T-helper 17 cell (primary cell): Measurements from ENCODE around the gene RAVER1. TPM values are rescaled to one million over a fixed set of nuclear protein-coding genes. Genes with fewer than 3 reads are reported as not detected.
A peak's percentile ranks its signal among the peaks of the same experiment; 100 is the strongest.
"Not testable (repeated sequence)": the region's sequence is repeated elsewhere in the genome, so short reads cannot be mapped to it uniquely, and the experiment has no call there.

Source experiments
- ATAC-seq: fragments of 150-1000 bp; cut with Tn5 transposase; 2 replicates; pipeline ENCODE4 v1.10.0; 2021; ENCODE audit warnings: mild to moderate bottlenecking, moderate library complexity
- DNase-seq, 3 donors: peaks; one replicate each; pipeline versions ENCODE4 v3.0.0 to v3.0.0-alpha.2; 2020 to 2021
- H3K9me3 ChIP-seq: one replicate; pipeline ENCODE4 v1.7.0; 2013; ENCODE audit warnings: low read length, mild to moderate bottlenecking; ENCODE audit not compliant: control insufficient read depth, poor library complexity, severe bottlenecking
- H3K27ac Mint-ChIP-seq: one replicate; pipeline ENCODE4 v1.8.0; 2022; ENCODE audit warnings: mild to moderate bottlenecking, moderate library complexity, mixed read lengths
- H3K27me3 Mint-ChIP-seq: one replicate; pipeline ENCODE4 v1.8.0; 2022; ENCODE audit warnings: mixed read lengths
- H3K36me3 Mint-ChIP-seq: one replicate; pipeline ENCODE4 v1.8.0; 2022; ENCODE audit warnings: low read depth, mixed read lengths
- H3K4me1 Mint-ChIP-seq: one replicate; pipeline ENCODE4 v1.8.0; 2022; ENCODE audit warnings: mild to moderate bottlenecking, mixed read lengths
- H3K4me3 Mint-ChIP-seq: one replicate; pipeline ENCODE4 v1.8.0; 2022; ENCODE audit warnings: mild to moderate bottlenecking, moderate library complexity, mixed read lengths
- total RNA-seq, 4 donors: library from RNA in 2 of 4; stranded (reverse) in 2 of 4; gene quantifications; one replicate each; pipeline ENCODE4 v1.2.3 and lab custom pipeline; 2022 to 2026

The RAVER1 gene
- total RNA-seq (10 to 100 TPM; 40.2 to 49.8 TPM), total RNA-seq (lab: John Stamatoyannopoulos, UW) (18.9 to 50.7 reads per million in 2 donors)

DNA sequence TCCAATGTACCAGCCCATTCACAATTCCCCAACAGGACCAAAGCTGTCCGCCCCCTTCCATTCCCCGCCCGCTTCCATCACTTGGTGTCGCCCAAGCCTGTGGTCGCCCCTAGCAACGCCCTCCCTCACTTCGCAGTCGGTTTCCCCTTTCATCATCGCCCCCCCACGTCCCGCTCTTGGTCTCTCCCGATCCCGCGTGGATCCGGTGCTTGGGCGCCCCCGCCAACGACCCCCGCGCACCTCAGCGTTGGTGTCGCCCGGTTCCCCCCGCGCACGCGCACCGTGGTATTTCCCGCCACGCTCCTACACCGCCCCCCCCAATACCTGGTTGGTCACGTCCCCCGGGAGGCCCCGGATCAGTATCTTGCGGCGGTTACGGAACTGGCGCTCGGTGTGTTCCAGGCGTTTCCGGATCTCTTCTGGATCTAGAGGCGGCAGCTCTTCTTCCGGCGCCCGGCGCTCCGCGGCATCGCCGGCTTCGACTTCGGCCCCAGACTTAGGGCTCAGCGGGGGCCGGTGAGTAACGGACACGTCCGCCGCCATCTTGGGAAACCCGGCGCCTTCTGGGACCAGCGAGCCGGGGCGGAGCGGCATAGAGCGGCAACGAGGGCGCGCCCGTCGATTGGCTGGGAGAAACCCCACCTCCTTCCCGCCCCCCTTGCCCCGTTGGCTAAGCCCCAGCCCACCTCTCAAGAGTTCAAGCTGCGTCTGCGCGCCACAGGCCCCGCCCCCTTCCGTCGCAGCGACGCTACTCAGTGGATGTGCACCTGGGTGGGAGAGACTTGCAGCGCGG is at the start of gene RAVER1:
RAVER1 (minus strand) TSS at position 565 of the 793 bp plus-strand sequence; CDS start at position 543, 22 bp downstream.
- peaks cover 18% of the 10 kb centered on the region for H3K4me1 Mint-ChIP-seq
- peak within 1 kb of the TSS; percentile 81 for H3K27ac Mint-ChIP-seq
- H3K36me3 Mint-ChIP-seq: no peaks in the 10 kb centered on the region
- DNase-seq: peak; percentile 92 to 98 (median 97)
- peak within 1 kb of the TSS; percentile 92 for H3K4me3 Mint-ChIP-seq
- no peaks in the 10 kb centered on the region for H3K9me3 ChIP-seq
- H3K27me3 Mint-ChIP-seq: no peaks in the 10 kb centered on the region
- ATAC-seq: peak; percentile 96

GRCh38 chr19:10383223-10383499 is 49.8 kb upstream of the RAVER1 start:
- H3K9me3 ChIP-seq, DNase-seq, ATAC-seq, H3K27me3 Mint-ChIP-seq, H3K4me3 Mint-ChIP-seq, H3K36me3 Mint-ChIP-seq, H3K27ac Mint-ChIP-seq: not testable (repeated sequence)
- H3K4me1 Mint-ChIP-seq: peaks cover 17% of the 10 kb centered on the region

- peak within 1 kb of the TSS; percentile 98 for H3K4me3 Mint-ChIP-seq
- peaks cover 2% of the 10 kb centered on the region for H3K36me3 Mint-ChIP-seq
- ATAC-seq: peak; percentile 95
- DNase-seq: peak; percentile 88 to 94 (median 91)
- no peaks in the 10 kb centered on the region for H3K9me3 ChIP-seq
- peaks cover 19% of the 10 kb centered on the region for H3K4me1 Mint-ChIP-seq
- peak within 1 kb of the TSS; percentile 98 for H3K27ac Mint-ChIP-seq
- H3K27me3 Mint-ChIP-seq: no peaks in the 10 kb centered on the region
These were observed 47.2 kb upstream of the RAVER1 start, which contains the start of gene TYK2 for GRCh38 chr19:10380313-10381102. TYK2 (minus strand) TSS chr19:10380572; CDS start chr19:10378406, 2,166 bp downstream.

GRCh38 chr19:10379880-10380312 is 46.6 kb upstream of the RAVER1 start:
- Mint-ChIP-seq H3K4me1 (peaks cover 20% of the 10 kb centered on the region), H3K27ac (peak overlapping the region; percentile 98), H3K27me3 (no peaks in the 10 kb centered on the region), H3K36me3 (peaks cover 4% of the 10 kb centered on the region), H3K4me3 (peak overlapping the region; percentile 98)
- no peak for DNase-seq
- no peak for ATAC-seq
- no peaks in the 10 kb centered on the region for H3K9me3 ChIP-seq

DNA sequence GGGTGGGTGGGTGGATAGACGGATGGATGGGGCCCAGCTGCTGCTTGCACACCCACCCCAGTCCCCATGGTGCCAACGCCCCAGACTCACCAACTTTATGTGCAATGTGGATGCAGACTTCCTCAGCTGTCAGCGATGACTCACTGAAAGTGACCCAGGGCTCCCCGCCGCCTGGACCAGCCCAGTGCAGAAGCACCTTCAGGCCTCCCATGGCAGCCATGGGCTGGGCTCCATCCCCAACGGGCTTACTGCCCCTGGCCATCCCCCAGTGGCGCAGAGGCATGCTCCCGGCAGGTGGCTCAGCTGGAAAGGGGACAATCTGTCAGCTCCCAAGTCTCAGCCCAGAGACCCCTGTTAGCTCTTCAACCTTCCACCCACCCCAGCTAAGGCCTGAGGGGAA is 44.8 kb upstream of the RAVER1 start:
- no peak overlapping the region for H3K4me3 Mint-ChIP-seq
- H3K4me1 Mint-ChIP-seq: peaks cover 22% of the 10 kb centered on the region
- no peaks in the 10 kb centered on the region for H3K27me3 Mint-ChIP-seq
- no peak for ATAC-seq
- H3K27ac Mint-ChIP-seq: peak overlapping the region; percentile 24
- no peak for DNase-seq
- H3K9me3 ChIP-seq: no peaks in the 10 kb centered on the region
- H3K36me3 Mint-ChIP-seq: peaks cover 4% of the 10 kb centered on the region

GRCh38 chr19:10377140-10377640 is 43.9 kb upstream of the RAVER1 start:
- not testable (repeated sequence) for H3K4me3 Mint-ChIP-seq

GRCh38 chr19:10374931-10375330 is 41.6 kb upstream of the RAVER1 start:
- no peak for ATAC-seq
- Mint-ChIP-seq H3K4me3 (no peak overlapping the region), H3K27ac (no peak overlapping the region), H3K36me3 (peaks cover 2% of the 10 kb centered on the region), H3K4me1 (peaks cover 13% of the 10 kb centered on the region), H3K27me3 (no peaks in the 10 kb centered on the region)
- H3K9me3 ChIP-seq: no peaks in the 10 kb centered on the region
- DNase-seq: no peak

More at GRCh38 chr19:10377140-10377640, 43.9 kb upstream of the RAVER1 start:
- not testable (repeated sequence) for H3K27me3 Mint-ChIP-seq, H3K36me3 Mint-ChIP-seq, ATAC-seq, H3K27ac Mint-ChIP-seq, DNase-seq, H3K9me3 ChIP-seq
- H3K4me1 Mint-ChIP-seq: peaks cover 22% of the 10 kb centered on the region

GRCh38 chr19:10372690-10373089 is 39.4 kb upstream of the RAVER1 start:
- H3K9me3 ChIP-seq: no peaks in the 10 kb centered on the region
- ATAC-seq (no peak), DNase-seq (no peak)
- Mint-ChIP-seq H3K4me1 (peaks cover 5% of the 10 kb centered on the region), H3K27me3 (no peaks in the 10 kb centered on the region), H3K36me3 (peaks cover 4% of the 10 kb centered on the region), H3K4me3 (peak overlapping the region; percentile 5), H3K27ac (no peak overlapping the region)

GRCh38 chr19:10368101-10368803 is 34.9 kb upstream of the RAVER1 start:
- H3K4me1 Mint-ChIP-seq: peaks cover 5% of the 10 kb centered on the region
- H3K4me3 Mint-ChIP-seq: no peak overlapping the region
- ATAC-seq: no peak
- no peaks in the 10 kb centered on the region for H3K27me3 Mint-ChIP-seq
- no peaks in the 10 kb centered on the region for H3K9me3 ChIP-seq
- peak overlapping the region; percentile 53 for H3K27ac Mint-ChIP-seq
- peaks cover 6% of the 10 kb centered on the region for H3K36me3 Mint-ChIP-seq
- DNase-seq: no peak

DNA sequence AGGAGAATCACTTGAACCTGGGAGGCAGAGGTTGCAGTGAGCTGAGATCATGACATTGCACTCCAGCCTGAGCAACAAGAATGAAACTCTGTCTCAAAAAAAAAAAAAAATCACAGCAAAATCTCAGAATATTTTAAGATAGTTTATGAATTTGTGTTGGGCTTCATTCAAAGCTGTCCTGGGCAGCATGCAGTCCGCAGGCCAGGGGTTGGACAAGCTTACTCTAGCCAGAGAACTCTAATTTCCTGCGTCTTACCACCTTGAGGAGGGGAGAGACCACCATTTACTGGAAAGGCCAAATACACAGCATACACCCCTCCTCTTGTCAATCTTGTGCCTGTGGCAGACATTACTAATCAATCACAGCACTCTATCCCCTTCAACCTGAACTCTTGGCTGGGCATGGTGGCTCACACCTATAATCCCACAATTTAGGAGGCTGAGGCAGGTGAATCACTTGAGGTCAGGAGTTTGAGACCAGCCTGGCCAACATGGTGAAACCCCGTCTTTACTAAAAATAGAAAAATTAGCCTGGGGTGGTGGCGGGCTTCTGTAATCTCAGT is 33.7 kb upstream of the RAVER1 start:
- not testable (repeated sequence) for H3K4me3 Mint-ChIP-seq, H3K27me3 Mint-ChIP-seq, H3K36me3 Mint-ChIP-seq, DNase-seq, H3K9me3 ChIP-seq, H3K4me1 Mint-ChIP-seq, ATAC-seq
- peak overlapping the region; percentile 19 for H3K27ac Mint-ChIP-seq

DNA sequence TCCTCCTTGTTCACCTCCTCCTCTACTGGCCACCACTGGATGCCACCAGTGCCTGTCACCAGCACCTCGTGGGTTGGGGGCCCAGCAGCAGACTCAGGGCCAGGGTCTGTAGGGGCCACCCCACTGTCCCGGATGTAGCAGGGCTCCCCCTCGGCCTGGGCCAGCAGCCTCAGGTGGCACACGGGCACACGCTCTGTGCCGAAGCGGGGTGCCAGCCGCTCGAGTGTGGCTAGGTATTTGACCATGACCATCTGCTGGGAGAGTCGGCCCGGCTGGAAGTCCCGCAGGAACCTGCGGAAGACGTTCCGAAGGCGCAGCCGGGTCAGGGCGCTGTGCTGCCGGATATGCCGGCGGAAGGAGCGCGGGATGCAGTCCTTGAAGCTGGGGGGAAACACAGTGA is 32.2 kb upstream of the RAVER1 start:
- no peaks in the 10 kb centered on the region for H3K27me3 Mint-ChIP-seq
- no peak overlapping the region for H3K4me3 Mint-ChIP-seq
- H3K27ac Mint-ChIP-seq: no peak overlapping the region
- DNase-seq: no peak
- peaks cover 11% of the 10 kb centered on the region for H3K36me3 Mint-ChIP-seq
- peaks cover 5% of the 10 kb centered on the region for H3K4me1 Mint-ChIP-seq
- ATAC-seq: no peak
- H3K9me3 ChIP-seq: no peaks in the 10 kb centered on the region

GRCh38 chr19:10364644-10365043 is 31.3 kb upstream of the RAVER1 start:
- H3K4me3 Mint-ChIP-seq: no peak overlapping the region
- H3K27me3 Mint-ChIP-seq: no peaks in the 10 kb centered on the region
- H3K9me3 ChIP-seq: no peaks in the 10 kb centered on the region
- H3K4me1 Mint-ChIP-seq: peaks cover 5% of the 10 kb centered on the region
- H3K27ac Mint-ChIP-seq: no peak overlapping the region
- no peak for DNase-seq
- H3K36me3 Mint-ChIP-seq: peaks cover 11% of the 10 kb centered on the region
- ATAC-seq: no peak
